ENCODE measurements around the gene HNRNPAB. TPM values are rescaled to one million over a fixed set of nuclear protein-coding genes. Genes with fewer than 3 reads are reported as not detected.
"Not testable (repeated sequence)": the region's sequence is repeated elsewhere in the genome, so short reads cannot be mapped to it uniquely, and the experiment has no call there.

Gene HNRNPAB
- polyA plus RNA-seq, 10 donors: 72.5 to 124 (median 89.0) TPM

DNA sequence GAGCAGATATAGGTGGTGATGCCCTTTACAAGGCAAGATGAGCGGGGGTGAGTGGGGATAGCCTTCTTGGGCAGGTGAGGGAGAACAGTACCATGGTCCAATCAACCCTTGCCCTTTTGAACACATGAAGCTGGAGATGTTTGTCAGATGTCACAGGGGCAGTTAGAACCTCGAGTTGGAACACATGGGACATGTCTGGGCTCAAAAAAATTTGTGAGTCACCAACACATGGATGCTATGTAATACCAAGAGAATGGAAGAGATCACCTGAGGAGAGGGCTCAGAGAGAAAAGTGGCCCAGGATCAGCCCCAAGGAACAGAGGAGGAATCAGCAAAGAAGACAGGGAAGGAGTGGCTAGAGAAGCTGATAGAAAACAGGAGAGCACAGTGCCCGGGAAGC lies 23.6 kb downstream of the HNRNPAB start:
- DNase-seq: no peak

DNA sequence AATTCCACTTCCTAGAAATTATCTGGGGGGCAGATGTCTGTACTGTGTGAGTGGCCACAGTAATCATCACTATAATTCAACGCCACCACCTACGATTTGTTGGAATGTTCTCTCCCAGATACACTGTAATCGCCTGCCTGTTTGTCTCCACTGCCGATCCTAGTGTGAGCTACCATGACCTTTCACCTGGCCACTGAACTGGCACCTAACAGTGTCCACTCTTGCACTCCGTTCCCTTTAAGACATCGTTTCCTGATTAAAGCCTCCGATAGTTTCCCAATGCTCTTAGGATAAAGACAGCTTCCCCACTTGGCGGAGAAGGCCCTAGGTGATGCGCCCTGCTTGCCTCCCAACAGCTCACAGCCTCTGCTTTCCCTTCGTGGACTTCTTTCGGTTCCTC lies 24.3 kb downstream of the HNRNPAB start:
- DNase-seq: no peak

GRCh38 chr5:178229111-178229510 lies 24.8 kb downstream of the HNRNPAB start:
- not testable (repeated sequence) for DNase-seq

GRCh38 chr5:178229861-178230260 lies 25.5 kb downstream of the HNRNPAB start:
- DNase-seq: no peak

- no peak for DNase-seq
Measured at GRCh38 chr5:178230879-178231538, 26.7 kb downstream of the HNRNPAB start.

DNA sequence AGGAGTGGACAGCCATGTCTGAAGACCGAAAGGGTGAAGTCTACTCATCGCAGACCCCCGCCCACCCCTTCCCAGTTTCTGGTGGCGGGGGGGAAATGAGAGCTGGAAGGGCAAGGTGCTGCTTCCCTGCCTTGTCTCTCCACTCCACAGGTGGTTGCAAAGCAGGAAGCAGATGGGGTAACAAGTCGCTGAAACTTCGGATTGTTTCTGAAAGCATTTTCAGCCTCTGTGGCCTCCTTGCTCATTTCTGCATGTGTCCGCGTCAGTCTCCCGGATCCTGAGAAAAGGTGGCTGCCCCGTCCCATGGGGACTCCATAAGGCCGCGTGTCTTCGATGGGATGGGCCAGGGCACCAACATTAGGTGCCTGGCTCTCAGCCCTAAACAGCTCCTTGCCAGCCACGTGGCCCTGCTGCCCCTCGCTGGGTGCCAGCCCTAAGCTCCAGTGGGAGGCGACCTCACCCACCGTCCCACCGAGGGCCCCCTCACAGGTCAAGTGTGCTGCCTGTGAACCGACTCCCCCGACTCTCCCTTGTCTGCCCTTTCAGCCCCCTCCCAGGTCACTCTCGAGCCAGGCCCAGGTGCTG lies 27.3 kb downstream of the HNRNPAB start:
- peak in 1 of 3 donors; percentile 41 for DNase-seq

DNA sequence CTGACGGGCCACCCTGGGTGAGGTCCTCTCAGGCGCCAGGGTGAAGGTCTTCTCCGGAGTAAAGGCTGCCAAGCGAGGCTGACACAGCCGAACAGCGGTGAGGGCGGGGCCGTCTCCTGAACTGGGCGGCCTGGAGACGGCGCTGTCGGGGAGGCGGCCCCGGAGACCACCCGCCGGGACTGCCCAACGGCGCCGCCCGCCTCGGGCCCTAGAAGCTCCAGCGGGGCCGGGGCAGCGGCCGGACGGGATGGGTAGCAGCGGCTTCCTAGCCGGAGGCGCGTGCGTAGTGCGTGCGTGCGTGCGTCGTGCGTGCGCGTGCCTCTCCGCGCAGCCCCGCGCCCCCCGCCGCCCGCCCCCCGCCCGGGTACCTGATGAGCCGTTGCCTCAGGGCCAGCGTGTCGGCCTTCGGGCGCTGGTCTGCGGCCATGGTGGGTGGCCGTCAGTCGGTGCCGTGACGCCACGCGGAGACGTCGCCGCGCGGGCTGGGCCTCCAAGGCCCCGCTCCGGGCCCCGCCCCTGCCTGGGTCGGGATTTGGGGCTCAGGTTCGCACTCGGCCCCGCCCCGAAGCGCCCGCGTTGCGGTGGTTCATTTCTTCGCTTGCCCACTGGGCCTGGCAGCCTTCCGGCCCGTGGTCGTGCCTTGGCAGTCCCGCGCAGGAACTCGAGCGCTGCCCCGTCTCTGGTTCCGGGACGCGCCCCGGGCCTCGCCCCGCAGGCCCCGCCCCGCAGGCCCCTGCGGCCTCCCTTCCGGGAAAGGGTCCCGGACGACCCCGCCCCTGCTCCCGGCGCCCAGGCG lies 28.0 kb downstream of the HNRNPAB start, which contains the start of gene PHYKPL:
TSS of gene PHYKPL (minus strand) at position 679 of the 796 bp plus-strand sequence. CDS start at position 427, 252 bp downstream.
- peak; percentile 61 to 93 (median 80) for DNase-seq

DNA sequence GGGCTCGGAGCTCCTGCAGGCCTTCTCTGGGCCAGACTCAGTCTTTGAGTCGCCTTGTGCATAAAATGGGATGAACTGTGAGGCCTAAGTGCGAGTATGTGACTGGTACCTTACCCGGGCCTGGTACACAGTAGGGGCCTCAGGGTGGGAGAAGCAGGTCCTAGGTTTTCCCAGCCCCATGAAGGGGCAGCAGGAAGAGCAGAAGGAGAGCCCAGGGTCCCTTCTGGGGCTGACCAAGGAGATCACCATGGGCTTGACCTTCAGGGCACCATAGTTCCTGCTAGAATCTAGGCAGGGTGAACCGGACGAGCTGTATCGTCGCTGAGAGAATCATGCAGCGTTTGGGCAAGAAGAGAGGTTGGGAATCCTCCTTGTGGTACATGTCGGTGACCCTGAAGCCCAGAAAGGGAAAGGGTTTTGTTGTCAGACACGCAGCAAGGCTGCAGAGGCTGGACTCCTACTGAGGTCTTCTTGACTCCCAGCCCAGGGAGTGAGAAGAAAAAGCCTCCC lies 28.6 kb downstream of the HNRNPAB start:
- DNase-seq: no peak

GRCh38 chr5:178234121-178234749 lies 29.9 kb downstream of the HNRNPAB start:
- no peak for DNase-seq

DNA sequence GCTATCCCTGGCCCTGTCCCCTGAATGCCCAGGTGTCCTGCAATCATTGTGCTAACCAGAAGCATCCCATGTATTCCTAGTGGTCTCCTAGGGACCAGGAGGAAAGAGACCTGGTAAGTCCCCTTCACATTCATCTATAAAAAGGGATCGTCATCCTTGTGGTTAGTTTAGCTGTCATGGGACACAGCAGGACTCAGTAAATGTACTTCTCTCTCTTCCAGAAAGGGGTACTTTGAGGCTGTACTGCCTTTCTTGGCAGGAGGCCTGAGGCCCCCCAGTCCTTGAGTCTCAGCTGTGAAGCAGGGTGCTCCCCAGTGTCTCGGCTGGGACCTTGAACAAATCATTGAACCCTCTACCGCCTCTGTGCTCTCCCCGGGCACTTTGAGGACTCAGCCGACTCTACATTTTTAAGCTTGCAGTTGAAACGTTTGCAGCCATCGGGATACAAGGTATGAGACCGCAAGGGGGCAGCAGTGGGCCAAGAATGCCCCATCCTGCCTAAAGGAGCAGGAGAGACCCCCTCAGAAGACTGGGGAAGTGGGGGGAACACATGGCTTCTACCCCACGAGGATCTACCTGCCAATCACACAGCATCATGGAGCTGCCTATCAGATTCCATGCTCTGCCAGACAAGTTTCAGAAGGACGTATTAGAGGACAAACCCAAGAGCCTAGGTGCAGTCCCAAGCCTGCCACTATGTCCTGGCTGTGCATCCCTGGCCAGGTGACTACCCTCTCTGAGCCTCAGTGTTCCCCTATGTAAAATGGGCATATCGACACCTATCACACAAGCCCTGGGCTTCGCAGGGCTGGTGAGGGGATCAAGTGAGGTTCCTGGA lies 30.6 kb downstream of the HNRNPAB start:
- DNase-seq: peak; percentile 44 to 79 (median 68)

- DNase-seq: no peak
Measured at GRCh38 chr5:178235588-178235974, 31.2 kb downstream of the HNRNPAB start.

GRCh38 chr5:178236126-178236525 lies 31.8 kb downstream of the HNRNPAB start:
- DNase-seq: no peak

DNA sequence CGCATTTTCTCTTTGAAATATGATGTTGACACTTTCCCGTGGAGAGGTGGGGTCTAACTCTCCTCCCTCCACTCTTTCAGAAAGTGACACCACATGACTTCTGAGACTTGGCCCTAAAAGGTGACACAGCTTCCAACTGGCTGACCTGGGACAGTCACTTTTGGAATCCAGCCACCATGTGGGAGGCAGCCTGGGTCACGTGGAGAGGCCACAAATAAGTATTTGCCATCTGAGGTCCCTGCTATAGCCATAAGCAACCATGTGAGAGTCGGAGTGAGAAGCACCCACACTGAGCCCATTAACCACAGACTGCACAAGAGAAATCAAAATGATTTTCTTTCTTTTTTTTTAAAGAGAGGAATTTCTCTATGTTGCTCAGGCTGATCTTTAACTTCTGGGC lies 32.3 kb downstream of the HNRNPAB start:
- peak in 1 of 3 donors; percentile 43 for DNase-seq

GRCh38 chr5:178237431-178238312 lies 33.3 kb downstream of the HNRNPAB start:
- DNase-seq: no peak

- no peak for DNase-seq
Measured at GRCh38 chr5:178238313-178238635, 33.9 kb downstream of the HNRNPAB start.

- no peak for DNase-seq
Measured at GRCh38 chr5:178238711-178239592, 34.6 kb downstream of the HNRNPAB start.

DNA sequence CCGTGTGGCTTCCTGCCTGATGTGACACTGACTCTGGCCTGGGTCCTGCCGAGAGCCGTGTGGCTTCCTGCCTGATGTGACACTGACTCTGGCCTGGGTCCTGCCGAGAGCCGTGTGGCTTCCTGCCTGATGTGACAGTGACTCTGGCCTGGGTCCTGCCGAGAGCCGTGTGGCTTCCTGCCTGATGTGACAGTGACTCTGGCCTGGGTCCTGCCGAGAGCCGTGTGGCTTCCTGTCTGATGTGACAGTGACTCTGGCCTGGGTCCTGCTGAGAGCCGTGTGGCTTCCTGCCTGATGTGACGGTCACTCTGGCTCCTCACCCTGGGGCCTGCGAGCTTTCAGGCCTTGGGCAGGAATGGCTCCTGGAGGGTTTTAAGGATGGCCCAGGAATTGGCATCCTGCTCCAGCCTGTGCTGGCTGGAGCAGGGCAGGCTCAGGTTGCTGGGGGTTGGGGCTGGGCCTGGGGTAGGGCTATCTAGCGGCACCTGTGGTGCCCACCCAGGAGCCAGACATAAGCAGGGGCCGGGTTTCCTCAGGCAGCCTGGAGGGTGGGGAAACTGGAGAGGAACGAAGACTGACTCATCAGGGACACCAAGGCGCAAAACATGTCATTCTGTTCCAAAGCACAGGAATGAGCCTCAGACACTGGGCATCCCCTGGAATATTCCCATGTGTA lies 35.4 kb downstream of the HNRNPAB start:
- not testable (repeated sequence) for DNase-seq

GRCh38 chr5:178240341-178240741 lies 36.0 kb downstream of the HNRNPAB start:
- DNase-seq: no peak

- no peak for DNase-seq
Measured at GRCh38 chr5:178240766-178241165, 36.4 kb downstream of the HNRNPAB start.

All from muscle of back (tissue), 11 donors.